ENCODE measurements around the gene CYB5A.

The CYB5A gene

DNA sequence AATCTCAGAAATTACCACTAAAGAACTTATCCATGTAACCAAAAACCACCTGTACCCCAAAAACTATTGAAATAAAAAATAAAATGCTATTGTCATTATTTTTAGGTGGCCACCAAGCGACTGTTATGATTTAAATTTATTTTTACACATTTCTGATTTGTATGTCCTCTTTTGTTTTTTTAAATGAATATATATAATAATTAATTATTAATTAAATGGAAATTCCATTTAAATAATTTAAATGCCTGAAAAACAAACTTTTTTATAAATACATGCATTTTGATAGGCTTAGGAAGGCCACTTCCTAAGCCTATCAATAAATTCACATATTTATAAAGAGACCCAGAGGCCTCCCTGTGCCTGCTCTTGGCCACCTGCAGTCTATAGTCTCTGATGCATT lies 52.2 kb downstream of the CYB5A start:
- no peaks in the 10 kb centered on the region for H3K36me3 ChIP-seq (replicated peaks; ENCODE audit: insufficient read depth, low read length)
- H3K9me3 ChIP-seq (replicated peaks; ENCODE audit: insufficient read depth, low read length): no peaks in the 10 kb centered on the region
- H3K4me3 ChIP-seq (ENCODE audit: low read length): no peak overlapping the region
- no peak for DNase-seq
- TF ChIP-seq, protein P1, sequence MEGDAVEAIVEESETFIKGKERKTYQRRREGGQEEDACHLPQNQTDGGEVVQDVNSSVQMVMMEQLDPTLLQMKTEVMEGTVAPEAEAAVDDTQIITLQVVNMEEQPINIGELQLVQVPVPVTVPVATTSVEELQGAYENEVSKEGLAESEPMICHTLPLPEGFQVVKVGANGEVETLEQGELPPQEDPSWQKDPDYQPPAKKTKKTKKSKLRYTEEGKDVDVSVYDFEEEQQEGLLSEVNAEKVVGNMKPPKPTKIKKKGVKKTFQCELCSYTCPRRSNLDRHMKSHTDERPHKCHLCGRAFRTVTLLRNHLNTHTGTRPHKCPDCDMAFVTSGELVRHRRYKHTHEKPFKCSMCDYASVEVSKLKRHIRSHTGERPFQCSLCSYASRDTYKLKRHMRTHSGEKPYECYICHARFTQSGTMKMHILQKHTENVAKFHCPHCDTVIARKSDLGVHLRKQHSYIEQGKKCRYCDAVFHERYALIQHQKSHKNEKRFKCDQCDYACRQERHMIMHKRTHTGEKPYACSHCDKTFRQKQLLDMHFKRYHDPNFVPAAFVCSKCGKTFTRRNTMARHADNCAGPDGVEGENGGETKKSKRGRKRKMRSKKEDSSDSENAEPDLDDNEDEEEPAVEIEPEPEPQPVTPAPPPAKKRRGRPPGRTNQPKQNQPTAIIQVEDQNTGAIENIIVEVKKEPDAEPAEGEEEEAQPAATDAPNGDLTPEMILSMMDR (IDR thresholded peaks at IDR 0.05; ENCODE audit: low read length): no peak
- TF ChIP-seq EZH2phosphoT487 (IDR thresholded peaks at IDR 0.05; ENCODE audit: low read length) (no peak), EZH2 (optimal IDR thresholded peaks at IDR 0.05; ENCODE audit: low read depth, low read length) (no peak)
- no peaks in the 10 kb centered on the region for H3K9me2 ChIP-seq (replicated peaks; ENCODE audit: insufficient read depth, low read length)
- H3F3A ChIP-seq (ENCODE audit: insufficient read depth, low read length): no peaks in the 10 kb centered on the region
- no peaks in the 10 kb centered on the region for H3K79me2 ChIP-seq (ENCODE audit: low read length)
- no peak overlapping the region for H3K27ac ChIP-seq (ENCODE audit: low read length)
- no peak overlapping the region for H3K9ac ChIP-seq (ENCODE audit: low read length)
- no peak overlapping the region for H2AFZ ChIP-seq (ENCODE audit: low read length)
- H3K4me2 ChIP-seq (ENCODE audit: low read depth, low read length): no peak overlapping the region
- no peaks in the 10 kb centered on the region for H3K27me3 ChIP-seq (replicated peaks; ENCODE audit: insufficient read depth, low read length)
- H3K4me1 ChIP-seq (ENCODE audit: low read length): no peaks in the 10 kb centered on the region
- H4K20me1 ChIP-seq (ENCODE audit: insufficient read depth, low read length): no peaks in the 10 kb centered on the region

DNA sequence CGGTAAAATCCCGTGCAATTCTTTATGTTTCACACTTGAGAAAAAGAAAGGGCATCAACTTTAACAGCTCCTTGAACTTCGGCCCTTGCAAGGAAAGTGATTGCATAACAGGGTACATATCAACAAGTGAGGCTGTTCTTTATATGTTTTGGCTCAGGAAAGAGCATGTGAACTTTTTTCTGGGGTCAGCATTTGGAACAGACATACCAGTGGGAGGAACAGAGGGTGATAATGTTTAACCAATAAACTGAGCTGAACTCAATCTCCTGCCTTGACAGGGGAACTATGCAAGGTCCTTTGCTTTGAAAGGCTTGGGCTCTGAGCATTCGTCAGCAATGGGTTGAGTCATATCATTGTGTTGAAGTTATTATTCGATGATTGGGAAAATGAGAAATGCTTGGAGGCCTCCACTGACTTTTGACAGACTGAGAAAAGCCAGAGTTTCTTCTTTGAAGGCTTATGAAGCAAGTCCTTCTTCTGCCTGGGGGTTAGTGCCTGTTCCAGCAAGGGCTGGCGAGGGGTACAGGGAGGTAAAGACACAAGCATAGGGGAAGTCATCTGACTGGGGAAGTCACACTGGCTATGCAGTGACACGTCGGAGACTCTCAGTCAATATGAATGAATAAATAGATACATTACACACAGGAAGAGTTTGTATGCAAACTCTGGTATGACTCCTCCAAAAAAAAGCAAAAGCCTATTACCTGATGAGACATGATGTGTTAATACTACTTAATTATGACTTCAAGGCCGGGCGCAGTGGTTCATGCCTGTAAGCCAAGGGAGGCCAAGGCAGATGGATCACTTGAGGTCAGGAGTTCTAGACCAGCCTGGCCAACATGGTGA lies 57.2 kb downstream of the CYB5A start:
- Histone ChIP-seq H3K4me1 (ENCODE audit: low read length) (no peaks in the 10 kb centered on the region), H3K9ac (ENCODE audit: low read length) (no peak overlapping the region), H3K4me2 (ENCODE audit: low read depth, low read length) (no peak overlapping the region), H3K9me2 (replicated peaks; ENCODE audit: insufficient read depth, low read length) (no peaks in the 10 kb centered on the region), H4K20me1 (ENCODE audit: insufficient read depth, low read length) (no peaks in the 10 kb centered on the region), H3K4me3 (ENCODE audit: low read length) (no peak overlapping the region), H3K9me3 (replicated peaks; ENCODE audit: insufficient read depth, low read length) (no peaks in the 10 kb centered on the region), H3K36me3 (replicated peaks; ENCODE audit: insufficient read depth, low read length) (no peaks in the 10 kb centered on the region), H2AFZ (ENCODE audit: low read length) (no peak overlapping the region), H3F3A (ENCODE audit: insufficient read depth, low read length) (no peaks in the 10 kb centered on the region), H3K27ac (ENCODE audit: low read length) (no peak overlapping the region), H3K79me2 (ENCODE audit: low read length) (no peaks in the 10 kb centered on the region), H3K27me3 (replicated peaks; ENCODE audit: insufficient read depth, low read length) (no peaks in the 10 kb centered on the region)
- DNase-seq: no peak
- TF ChIP-seq, protein P1 (IDR thresholded peaks at IDR 0.05; ENCODE audit: low read length): no peak
- TF ChIP-seq EZH2 (optimal IDR thresholded peaks at IDR 0.05; ENCODE audit: low read depth, low read length) (no peak), EZH2phosphoT487 (IDR thresholded peaks at IDR 0.05; ENCODE audit: low read length) (no peak)

DNA sequence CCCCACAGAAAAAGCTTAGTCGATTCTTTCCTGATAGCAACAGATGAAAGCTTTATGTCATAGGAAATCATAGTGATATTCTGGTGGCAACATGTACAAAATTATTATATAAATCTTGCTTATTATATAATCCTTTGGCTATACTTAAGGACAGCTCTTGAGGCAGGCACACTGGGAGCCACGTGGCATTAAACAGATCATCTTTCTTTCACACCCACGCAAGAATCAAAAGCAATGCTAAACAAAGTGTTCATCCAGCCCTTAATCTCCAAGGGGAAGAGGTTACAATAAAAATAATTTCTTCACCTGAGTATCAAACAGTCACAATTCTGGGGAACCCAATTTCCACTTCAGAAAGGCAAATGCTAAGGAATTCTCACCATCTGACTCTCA lies 57.8 kb downstream of the CYB5A start:
- no peak for DNase-seq
- TF ChIP-seq, protein P1 (IDR thresholded peaks at IDR 0.05; ENCODE audit: low read length): no peak
- TF ChIP-seq EZH2phosphoT487 (IDR thresholded peaks at IDR 0.05; ENCODE audit: low read length) (no peak), EZH2 (optimal IDR thresholded peaks at IDR 0.05; ENCODE audit: low read depth, low read length) (no peak)
- Histone ChIP-seq H3K4me2 (ENCODE audit: low read depth, low read length) (no peak overlapping the region), H3K4me1 (ENCODE audit: low read length) (no peaks in the 10 kb centered on the region), H3K27ac (ENCODE audit: low read length) (no peak overlapping the region), H3K27me3 (replicated peaks; ENCODE audit: insufficient read depth, low read length) (no peaks in the 10 kb centered on the region), H4K20me1 (ENCODE audit: insufficient read depth, low read length) (no peaks in the 10 kb centered on the region), H3K9me2 (replicated peaks; ENCODE audit: insufficient read depth, low read length) (no peaks in the 10 kb centered on the region), H3K9me3 (replicated peaks; ENCODE audit: insufficient read depth, low read length) (no peaks in the 10 kb centered on the region), H2AFZ (ENCODE audit: low read length) (no peak overlapping the region), H3K79me2 (ENCODE audit: low read length) (no peaks in the 10 kb centered on the region), H3K9ac (ENCODE audit: low read length) (no peak overlapping the region), H3K4me3 (ENCODE audit: low read length) (no peak overlapping the region), H3K36me3 (replicated peaks; ENCODE audit: insufficient read depth, low read length) (no peaks in the 10 kb centered on the region), H3F3A (ENCODE audit: insufficient read depth, low read length) (no peaks in the 10 kb centered on the region)
